KMS-11 (cell line): ENCODE measurements around the gene AQP5.

Experiments
- H2AFZ ChIP-seq: fragments of 200-600 bp; sonication (generic); 2 replicates; pipeline ENCODE4 v1.6.1; 2016; ENCODE audit warnings: antibody characterized with exemption, mixed run types, low read depth
- H3K27ac ChIP-seq: fragments of 200-600 bp; sonication (generic); 2 replicates; pipeline ENCODE4 v1.6.1; 2016; ENCODE audit warnings: mild to moderate bottlenecking, mixed run types
- H3K27me3 ChIP-seq: fragments of 200-600 bp; sonication (generic); 2 replicates; pipeline ENCODE4 v1.6.1; 2017; ENCODE audit warnings: mild to moderate bottlenecking, low read depth, mixed run types, moderate library complexity; ENCODE audit not compliant: insufficient read depth
- H3K36me3 ChIP-seq: fragments of 200-600 bp; sonication (generic); 2 replicates; pipeline ENCODE4 v1.6.1; 2017; ENCODE audit warnings: mild to moderate bottlenecking, mixed run types; ENCODE audit not compliant: insufficient read depth
- H3K4me1 ChIP-seq: fragments of 200-600 bp; sonication (generic); 2 replicates; pipeline ENCODE4 v1.6.1; 2016; ENCODE audit warnings: mild to moderate bottlenecking, low read depth, mixed run types; ENCODE audit not compliant: poor library complexity, severe bottlenecking
- H3K4me2 ChIP-seq: fragments of 200-600 bp; sonication (generic); 2 replicates; pipeline ENCODE4 v1.7.0; 2016; ENCODE audit warnings: mild to moderate bottlenecking, mixed run types
- H3K4me3 ChIP-seq: fragments of 200-600 bp; sonication (generic); IDR thresholded peaks from 2 replicates; pipeline ENCODE4 v1.6.1; 2017; ENCODE audit warnings: low read depth, low read length, mixed read lengths; ENCODE audit not compliant: insufficient read depth
- H3K79me2 ChIP-seq: fragments of 200-600 bp; sonication (generic); 2 replicates; pipeline ENCODE4 v1.6.1; 2016; ENCODE audit warnings: low read depth, mixed run types; ENCODE audit not compliant: insufficient read depth
- H3K9ac ChIP-seq: fragments of 200-600 bp; sonication (generic); 2 replicates; pipeline ENCODE4 v1.6.1; 2016; ENCODE audit warnings: mild to moderate bottlenecking, mixed run types
- H4K20me1 ChIP-seq: fragments of 200-600 bp; sonication (generic); 2 replicates; pipeline ENCODE4 v1.6.1; 2016; ENCODE audit warnings: mild to moderate bottlenecking, mixed run types; ENCODE audit not compliant: insufficient read depth
- CTCF ChIP-seq: fragments of 200-600 bp; sonication (generic); conservative IDR thresholded peaks from 2 replicates; pipeline ENCODE4 v1.6.1; 2017; ENCODE audit warnings: low read depth, mild to moderate bottlenecking, antibody characterized with exemption, low read length, moderate library complexity, mixed read lengths

Gene AQP5

GRCh38 chr12:49934505-49934904 is 27.2 kb upstream of the AQP5 start:
- no peaks in the 10 kb centered on the region for H3K79me2 ChIP-seq
- H4K20me1 ChIP-seq, result no peaks in the 10 kb centered on the region
- no peak overlapping the region for H3K4me3 ChIP-seq
- no peak for TF ChIP-seq CTCF
- H3K27me3 ChIP-seq, result no peaks in the 10 kb centered on the region
- H3K4me2 ChIP-seq, result peak overlapping the region; percentile 1; the same call in 1 of the 2 replicates
- H2AFZ ChIP-seq, result no peak overlapping the region
- H3K9ac ChIP-seq, result no peak overlapping the region
- no peak overlapping the region for H3K27ac ChIP-seq
- H3K36me3 ChIP-seq, result no peaks in the 10 kb centered on the region
- peaks cover 18% of the 10 kb centered on the region for H3K4me1 ChIP-seq

DNA sequence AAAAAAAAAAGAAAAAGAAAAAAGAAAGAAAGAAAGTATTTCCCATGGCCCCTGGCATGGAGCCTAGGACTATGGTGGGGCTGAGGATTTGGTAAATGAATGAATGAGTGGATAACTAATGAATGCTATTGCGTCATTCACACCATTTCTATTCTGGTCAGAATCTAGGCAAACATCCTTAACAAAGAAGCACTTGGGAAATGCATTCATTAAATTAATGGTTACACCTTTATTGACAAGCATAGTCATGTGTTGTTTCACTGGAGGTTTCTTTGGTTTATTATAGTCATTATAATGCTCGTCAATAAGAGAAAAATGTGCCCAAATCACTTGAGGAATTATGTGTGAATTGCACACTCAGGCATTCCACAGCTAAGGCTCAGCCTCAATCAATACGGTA is 24.7 kb upstream of the AQP5 start:
- TF ChIP-seq CTCF, result no peak
- Histone ChIP-seq H3K4me3 (no peak overlapping the region), H3K79me2 (no peaks in the 10 kb centered on the region), H3K36me3 (no peaks in the 10 kb centered on the region), H3K4me2 (no peak overlapping the region), H3K27ac (no peak overlapping the region), H3K27me3 (no peaks in the 10 kb centered on the region), H2AFZ (no peak overlapping the region), H4K20me1 (no peaks in the 10 kb centered on the region), H3K4me1 (peaks cover 18% of the 10 kb centered on the region), H3K9ac (no peak overlapping the region)

DNA sequence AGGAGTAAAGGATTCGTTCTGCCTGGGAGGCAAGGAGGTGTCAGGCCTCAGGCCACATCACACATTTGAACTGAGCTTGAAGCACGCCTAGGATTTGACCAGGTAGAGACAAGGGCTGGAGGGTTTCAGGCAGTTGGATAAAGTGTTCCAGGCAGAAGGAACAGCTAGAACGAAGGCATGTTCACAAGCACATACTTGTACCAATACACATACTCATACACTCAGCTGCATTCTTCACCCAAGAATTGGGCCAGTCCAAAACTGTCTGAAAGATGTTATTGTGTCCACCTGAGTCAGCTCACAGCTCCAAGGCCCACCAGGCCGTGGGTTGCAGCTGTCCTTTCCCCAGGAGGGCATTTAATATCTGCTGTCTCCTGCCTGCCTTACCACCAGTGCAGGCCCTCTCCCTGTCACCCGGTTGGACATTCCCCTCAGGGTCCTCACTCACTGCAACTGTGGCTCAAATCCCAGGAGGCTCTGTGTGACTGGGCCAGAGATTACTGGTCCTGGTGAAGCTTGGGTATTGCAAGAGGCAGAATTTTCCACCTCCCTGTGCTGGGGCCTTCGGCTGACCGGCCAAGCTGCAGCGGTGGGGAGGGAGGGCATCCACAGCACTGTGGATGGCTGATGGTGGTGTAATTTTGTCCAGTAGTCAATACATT is 23.9 kb upstream of the AQP5 start:
- no peak overlapping the region for H3K9ac ChIP-seq
- H2AFZ ChIP-seq, result no peak overlapping the region
- H3K27me3 ChIP-seq, result no peaks in the 10 kb centered on the region
- no peak overlapping the region for H3K4me2 ChIP-seq
- H3K27ac ChIP-seq, result no peak overlapping the region
- no peaks in the 10 kb centered on the region for H4K20me1 ChIP-seq
- no peak for TF ChIP-seq CTCF
- peaks cover 18% of the 10 kb centered on the region for H3K4me1 ChIP-seq
- no peaks in the 10 kb centered on the region for H3K36me3 ChIP-seq
- H3K4me3 ChIP-seq, result no peak overlapping the region
- no peaks in the 10 kb centered on the region for H3K79me2 ChIP-seq

- Histone ChIP-seq H3K9ac (no peak overlapping the region), H3K36me3 (no peaks in the 10 kb centered on the region), H2AFZ (no peak overlapping the region), H3K4me2 (no peak overlapping the region), H3K4me1 (peaks cover 11% of the 10 kb centered on the region), H4K20me1 (no peaks in the 10 kb centered on the region), H3K27ac (no peak overlapping the region), H3K79me2 (no peaks in the 10 kb centered on the region), H3K27me3 (no peaks in the 10 kb centered on the region), H3K4me3 (no peak overlapping the region)
- TF ChIP-seq CTCF, result no peak
These were observed 22.4 kb upstream of the AQP5 start for GRCh38 chr12:49939307-49939706.
